IPS DF 6.9 (cell line): Measurements from ENCODE around the gene CAVIN4.

Source experiments
- DNase-seq: peaks from one replicate; pipeline ENCODE4 v3.0.0-alpha.2; 2013; ENCODE audit warnings: low read depth, low spot score
- H3K27ac ChIP-seq: one replicate; pipeline ENCODE4 v1.5.1; 2013; ENCODE audit warnings: low read length, control low read depth
- H3K27me3 ChIP-seq: 2 replicates; pipeline ENCODE4 v1.6.1; 2013; ENCODE audit warnings: mild to moderate bottlenecking, low read length; ENCODE audit not compliant: control insufficient read depth, insufficient read depth
- H3K36me3 ChIP-seq: 2 replicates; pipeline ENCODE4 v1.6.1; 2013; ENCODE audit warnings: low read length; ENCODE audit not compliant: control insufficient read depth, insufficient read depth
- H3K4me1 ChIP-seq: 2 replicates; pipeline ENCODE4 v1.6.1; 2013; ENCODE audit warnings: low read length; ENCODE audit not compliant: control insufficient read depth, insufficient read depth
- H3K4me3 ChIP-seq: 2 replicates; pipeline ENCODE4 v1.5.1; 2013; ENCODE audit warnings: mild to moderate bottlenecking, low read length
- H3K9me3 ChIP-seq: 2 replicates; pipeline ENCODE4 v1.6.1; 2013; ENCODE audit warnings: low read length, inconsistent platforms; ENCODE audit not compliant: control insufficient read depth, insufficient read depth
- WGBS: extraction: QIAGEN DNeasy Blood & Tissue Kit; methylation state at CpG from one replicate; pipeline ENCODE4 v1.1.7; 2013; ENCODE audit warnings: mixed read lengths, missing lambda C conversion rate; ENCODE audit not compliant: insufficient read length, insufficient coverage; 5-methylcytosine and 5-hydroxymethylcytosine counted together

The CAVIN4 gene

DNA sequence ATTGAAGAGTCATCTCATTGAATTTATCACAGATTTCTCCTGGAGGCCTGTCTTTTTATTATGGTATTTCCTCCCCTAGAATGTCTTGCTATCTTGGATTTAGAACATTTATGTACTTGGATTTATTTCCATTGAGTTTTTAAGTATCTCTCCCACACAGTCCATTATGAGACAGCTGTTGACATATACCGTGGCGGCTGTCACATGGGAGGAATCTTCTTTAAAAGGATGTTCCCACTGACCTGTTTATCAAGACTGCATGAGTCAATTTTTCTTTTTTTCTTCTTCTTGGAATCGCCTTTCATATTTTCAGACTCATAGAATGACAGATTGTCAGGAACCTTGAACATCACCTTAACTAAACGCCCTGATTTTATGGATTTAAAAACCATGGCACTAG, 2.9 kb upstream of the CAVIN4 start:
- H3K27me3 ChIP-seq, result no peaks in the 10 kb centered on the region
- no peaks in the 10 kb centered on the region for H3K9me3 ChIP-seq
- WGBS, result no CpG with 5 or more reads among the region's 4 CpGs

GRCh38 chr9:100575765-100576386, 2.0 kb upstream of the CAVIN4 start:
- Histone ChIP-seq H3K9me3 (no peaks in the 10 kb centered on the region), H3K36me3 (no peaks in the 10 kb centered on the region), H3K27ac (no peak overlapping the region), H3K27me3 (no peaks in the 10 kb centered on the region), H3K4me3 (no peak overlapping the region), H3K4me1 (no peaks in the 10 kb centered on the region)
- DNase-seq, result no peak
- WGBS, result no CpG with 5 or more reads among the region's 2 CpGs

More for the DNA sequence above, 2.9 kb upstream of the CAVIN4 start:
- Histone ChIP-seq H3K4me1 (no peaks in the 10 kb centered on the region), H3K4me3 (no peak overlapping the region), H3K27ac (no peak overlapping the region), H3K36me3 (no peaks in the 10 kb centered on the region)
- DNase-seq, result no peak

DNA sequence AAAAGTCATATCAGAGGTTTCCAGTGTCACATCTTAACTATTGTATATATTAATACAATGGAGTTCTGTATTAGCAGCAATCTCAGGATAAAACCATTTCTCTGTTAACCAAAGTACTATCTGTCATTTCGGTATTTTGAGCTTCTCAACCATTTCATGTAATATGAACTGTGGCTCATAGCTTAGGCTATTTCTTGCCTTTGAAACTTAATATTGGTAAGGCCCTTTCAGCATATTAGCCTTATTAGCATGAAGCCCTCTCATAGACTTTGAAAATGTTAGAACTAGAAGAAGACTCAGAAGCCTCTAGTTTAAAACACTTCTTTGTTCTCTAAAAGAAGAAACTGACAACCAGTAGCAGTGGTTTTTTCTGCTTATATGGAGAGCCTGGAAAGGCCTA, 731 bp downstream of the CAVIN4 start:
- no peaks in the 10 kb centered on the region for H3K36me3 ChIP-seq
- no peaks in the 10 kb centered on the region for H3K4me1 ChIP-seq
- H3K27me3 ChIP-seq, result no peaks in the 10 kb centered on the region
- H3K4me3 ChIP-seq, result no peak overlapping the region
- H3K27ac ChIP-seq, result no peak overlapping the region
- no peak for DNase-seq
- H3K9me3 ChIP-seq, result no peaks in the 10 kb centered on the region
- no CpG with 5 or more reads among the region's 1 CpG for WGBS

DNA sequence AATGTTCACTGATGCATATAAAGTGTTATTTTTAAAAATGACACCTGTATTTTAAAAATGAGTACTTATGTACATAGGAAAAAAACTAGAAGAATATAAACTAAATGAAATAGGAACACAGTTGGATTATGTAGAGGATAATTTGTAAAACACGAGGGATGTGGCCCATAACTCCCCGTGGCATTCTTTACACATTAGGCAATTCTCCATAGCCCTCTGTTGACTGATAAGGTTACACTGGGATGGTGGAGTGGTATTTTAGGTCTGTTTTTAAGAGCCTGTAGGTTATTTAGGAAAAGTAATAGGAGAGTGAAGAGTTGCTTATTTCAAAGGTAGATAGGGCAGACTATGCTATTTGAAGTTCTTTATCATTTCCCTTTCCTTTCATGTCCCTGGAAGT, 1.8 kb downstream of the CAVIN4 start:
- no peak overlapping the region for H3K4me3 ChIP-seq
- H3K27me3 ChIP-seq, result no peaks in the 10 kb centered on the region
- H3K36me3 ChIP-seq, result 0 out of 2 replicates have a peak, but pooled peaks cover 2% of the 10 kb centered on the region
- no peaks in the 10 kb centered on the region for H3K4me1 ChIP-seq
- H3K27ac ChIP-seq, result no peak overlapping the region
- no peak for DNase-seq
- no CpG with 5 or more reads among the region's 2 CpGs for WGBS
- H3K9me3 ChIP-seq, result no peaks in the 10 kb centered on the region

- DNase-seq, result no peak
- no peaks in the 10 kb centered on the region for H3K4me1 ChIP-seq
- no peak overlapping the region for H3K27ac ChIP-seq
- H3K4me3 ChIP-seq, result no peak overlapping the region
- peaks cover 2% of the 10 kb centered on the region; the same call in 1 of the 2 replicates for H3K36me3 ChIP-seq
- WGBS, result no CpG with 5 or more reads among the region's 3 CpGs
- no peaks in the 10 kb centered on the region for H3K27me3 ChIP-seq
- H3K9me3 ChIP-seq, result no peaks in the 10 kb centered on the region
Observed at GRCh38 chr9:100580257-100580656, 2.4 kb downstream of the CAVIN4 start.

- WGBS, result no CpG with 5 or more reads among the region's 7 CpGs
- Histone ChIP-seq H3K4me3 (no peak overlapping the region), H3K36me3 (peaks cover 7% of the 10 kb centered on the region; the same call in 1 of the 2 replicates), H3K27ac (no peak overlapping the region), H3K9me3 (no peaks in the 10 kb centered on the region), H3K27me3 (no peaks in the 10 kb centered on the region), H3K4me1 (no peaks in the 10 kb centered on the region)
- no peak for DNase-seq
Observed at GRCh38 chr9:100581081-100581480, 3.2 kb downstream of the CAVIN4 start.

GRCh38 chr9:100581661-100582060, 3.8 kb downstream of the CAVIN4 start:
- H3K27me3 ChIP-seq, result no peaks in the 10 kb centered on the region
- H3K27ac ChIP-seq, result no peak overlapping the region
- H3K4me3 ChIP-seq, result no peak overlapping the region
- WGBS, result no CpG with 5 or more reads among the region's 4 CpGs
- no peaks in the 10 kb centered on the region for H3K9me3 ChIP-seq
- no peak for DNase-seq
- H3K4me1 ChIP-seq, result no peaks in the 10 kb centered on the region
- peaks cover 8% of the 10 kb centered on the region; the same call in 1 of the 2 replicates for H3K36me3 ChIP-seq

- H3K4me3 ChIP-seq, result no peak overlapping the region
- H3K4me1 ChIP-seq, result no peaks in the 10 kb centered on the region
- WGBS, result no CpG with 5 or more reads among the region's 5 CpGs
- H3K9me3 ChIP-seq, result no peaks in the 10 kb centered on the region
- H3K27me3 ChIP-seq, result no peaks in the 10 kb centered on the region
- H3K27ac ChIP-seq, result no peak overlapping the region
- H3K36me3 ChIP-seq, result peaks cover 8% of the 10 kb centered on the region; the same call in 1 of the 2 replicates
- no peak for DNase-seq
Observed at GRCh38 chr9:100583014-100583802, 5.3 kb downstream of the CAVIN4 start.

DNA sequence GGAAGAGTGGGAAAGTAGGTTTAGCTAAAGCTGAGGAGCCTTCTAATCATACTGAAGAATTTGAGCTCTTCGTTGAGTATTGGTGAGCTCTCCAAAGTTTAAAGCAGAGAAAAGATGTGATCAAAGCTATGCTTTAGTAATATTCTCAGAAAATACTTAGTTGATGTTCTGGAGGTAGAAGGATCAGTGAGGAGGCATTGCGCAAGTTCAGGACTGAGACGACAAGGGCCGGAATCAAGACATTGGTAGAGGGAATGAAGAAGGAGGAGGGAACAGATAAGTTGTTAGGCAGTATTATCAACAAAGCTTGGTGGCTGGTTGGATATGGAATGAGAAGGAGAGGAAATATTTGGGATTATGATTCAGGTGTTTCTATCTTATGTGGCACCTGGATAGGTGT, 7.1 kb downstream of the CAVIN4 start:
- H3K9me3 ChIP-seq, result no peaks in the 10 kb centered on the region

DNA sequence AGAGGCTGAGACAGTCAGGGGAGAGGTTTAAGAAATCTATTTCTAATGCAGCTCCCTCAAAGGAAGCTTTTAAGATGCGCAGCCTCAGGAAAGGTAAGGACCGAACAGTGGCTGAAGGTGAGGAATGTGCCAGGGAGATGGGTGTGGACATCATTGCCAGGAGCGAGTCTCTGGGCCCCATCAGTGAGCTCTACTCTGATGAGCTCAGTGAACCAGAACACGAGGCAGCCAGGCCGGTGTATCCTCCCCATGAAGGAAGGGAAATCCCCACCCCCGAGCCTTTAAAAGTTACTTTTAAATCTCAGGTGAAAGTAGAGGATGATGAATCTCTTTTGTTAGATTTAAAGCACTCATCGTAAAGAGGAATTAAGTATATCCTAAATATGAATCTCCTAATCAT, 8.2 kb downstream of the CAVIN4 start:
- H3K9me3 ChIP-seq, result no peaks in the 10 kb centered on the region
- no peaks in the 10 kb centered on the region for H3K4me1 ChIP-seq
- H3K4me3 ChIP-seq, result no peak overlapping the region
- WGBS, result no CpG with 5 or more reads among the region's 7 CpGs
- no peaks in the 10 kb centered on the region for H3K27me3 ChIP-seq
- peaks cover 8% of the 10 kb centered on the region; the same call in 1 of the 2 replicates for H3K36me3 ChIP-seq
- DNase-seq, result no peak
- H3K27ac ChIP-seq, result no peak overlapping the region

More for the DNA sequence above, 7.1 kb downstream of the CAVIN4 start:
- Histone ChIP-seq H3K4me3 (no peak overlapping the region), H3K27ac (no peak overlapping the region), H3K36me3 (peaks cover 8% of the 10 kb centered on the region; the same call in 1 of the 2 replicates), H3K4me1 (no peaks in the 10 kb centered on the region), H3K27me3 (no peaks in the 10 kb centered on the region)
- WGBS, result no CpG with 5 or more reads among the region's 4 CpGs
- DNase-seq, result no peak
